ENCODE measurements around the gene AKAP7. TPM values are rescaled to one million over a fixed set of nuclear protein-coding genes. Genes with fewer than 3 reads are reported as not detected.

AKAP7 gene
- total and polyA plus RNA-seq, 7 experiments from 2014 or later: 6.5 to 21.1 (median 16.8) TPM

DNA sequence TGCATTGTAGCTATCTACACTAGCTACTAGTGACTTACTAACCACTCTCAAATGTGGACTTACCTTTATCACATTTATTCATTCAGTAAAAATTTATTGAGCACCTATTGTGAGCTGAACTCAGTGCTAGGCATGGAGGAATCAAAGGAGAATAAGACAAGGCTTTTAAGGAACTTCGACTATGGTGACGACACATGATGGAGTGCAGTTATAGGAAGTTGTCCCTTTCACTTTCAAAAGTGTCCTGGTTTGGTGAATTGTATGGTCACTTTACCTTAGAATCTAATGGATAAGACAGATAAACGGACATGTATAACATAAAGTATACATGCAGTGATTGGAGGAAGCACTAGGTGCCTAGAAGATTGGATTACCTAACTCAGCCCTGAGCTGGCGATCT lies 4.3 kb downstream of the AKAP7 start:
- ATAC-seq (no peak), DNase-seq (no peak)
- H3K27ac ChIP-seq (ENCODE audit: low read depth, low read length): no peak overlapping the region
- H3K4me1 ChIP-seq (ENCODE audit: control insufficient read depth in 2 of 2, insufficient read depth in 2 of 2, low read length in 2 of 2): peaks cover 0 to 7% of the 10 kb centered on the region in 2 donors
- no peaks in the 10 kb centered on the region for H3K9me3 ChIP-seq (ENCODE audit: control insufficient read depth in 2 of 3, low read length in 3 of 3)
- Mint-ChIP-seq H3K27me3 (peaks cover 0 to 2% (median 0%) of the 10 kb centered on the region in 5 donors), H3K4me3 (no peak overlapping the region), H3K27ac (no peak overlapping the region), H3K4me1 (peaks cover 14 to 41% (median 29%) of the 10 kb centered on the region in 7 donors), H3K36me3 (peaks cover 4 to 22% (median 9%) of the 10 kb centered on the region in 5 donors), H3K9me3 (no peaks in the 10 kb centered on the region)
- intact Hi-C loops (cut with micrococcal nuclease): loop anchor here (5.0 kb wide), 2 partner anchors 77 to 143 kb away; partner anchors contain the start of gene EPB41L2 (in 1 of the 2)
- H3K36me3 ChIP-seq (ENCODE audit: control insufficient read depth in 2 of 3, insufficient read depth in 3 of 3, low read length in 3 of 3): no peaks in the 10 kb centered on the region
- ChIA-PET CTCF (no interaction called here), POLR2A (no interaction called here)
- H3K27me3 ChIP-seq (ENCODE audit: control insufficient read depth in 2 of 2, insufficient read depth in 2 of 2, low read length in 2 of 2): no peaks in the 10 kb centered on the region
- H3K4me3 ChIP-seq (ENCODE audit: low read length): no peak overlapping the region

GRCh38 chr6:131143319-131143718 lies 8.1 kb downstream of the AKAP7 start:
- ChIA-PET POLR2A (no interaction called here), CTCF (no interaction called here)
- peaks cover 0 to 36% (median 23%) of the 10 kb centered on the region in 5 donors for H3K36me3 Mint-ChIP-seq
- no peaks in the 10 kb centered on the region for H3K9me3 ChIP-seq (ENCODE audit: control insufficient read depth in 2 of 3, low read length in 3 of 3)
- no peaks in the 10 kb centered on the region for H3K27me3 ChIP-seq (ENCODE audit: control insufficient read depth in 2 of 2, insufficient read depth in 2 of 2, low read length in 2 of 2)
- H3K4me1 ChIP-seq (ENCODE audit: control insufficient read depth in 2 of 2, insufficient read depth in 2 of 2, low read length in 2 of 2): no peaks in the 10 kb centered on the region
- no peak overlapping the region for H3K27ac Mint-ChIP-seq
- H3K9me3 Mint-ChIP-seq: no peaks in the 10 kb centered on the region
- ATAC-seq (no peak), DNase-seq (no peak)
- H3K27ac ChIP-seq (ENCODE audit: low read depth, low read length): no peak overlapping the region
- H3K4me3 Mint-ChIP-seq: no peak overlapping the region
- no peak overlapping the region for H3K4me3 ChIP-seq (ENCODE audit: low read length)
- intact Hi-C loops (cut with micrococcal nuclease): no loop called here
- H3K36me3 ChIP-seq (ENCODE audit: control insufficient read depth in 2 of 3, insufficient read depth in 3 of 3, low read length in 3 of 3): no peaks in the 10 kb centered on the region
- no peaks in the 10 kb centered on the region for H3K27me3 Mint-ChIP-seq
- H3K4me1 Mint-ChIP-seq: peaks cover 0 to 16% (median 10%) of the 10 kb centered on the region in 7 donors

GRCh38 chr6:131146865-131147264 lies 11.6 kb downstream of the AKAP7 start:
- no peak overlapping the region for H3K27ac Mint-ChIP-seq
- ChIA-PET CTCF (no interaction called here), POLR2A (no interaction called here)
- no peaks in the 10 kb centered on the region for H3K27me3 Mint-ChIP-seq
- H3K4me3 Mint-ChIP-seq: no peak overlapping the region
- DNase-seq: no peak
- intact Hi-C loops (cut with micrococcal nuclease): no loop called here
- Histone ChIP-seq H3K27me3 (ENCODE audit: control insufficient read depth in 2 of 2, insufficient read depth in 2 of 2, low read length in 2 of 2) (no peaks in the 10 kb centered on the region), H3K4me3 (ENCODE audit: low read length) (no peak overlapping the region), H3K27ac (ENCODE audit: low read depth, low read length) (no peak overlapping the region), H3K36me3 (ENCODE audit: control insufficient read depth in 2 of 3, insufficient read depth in 3 of 3, low read length in 3 of 3) (no peaks in the 10 kb centered on the region), H3K4me1 (ENCODE audit: control insufficient read depth in 2 of 2, insufficient read depth in 2 of 2, low read length in 2 of 2) (no peaks in the 10 kb centered on the region), H3K9me3 (ENCODE audit: control insufficient read depth in 2 of 3, low read length in 3 of 3) (no peaks in the 10 kb centered on the region)
- H3K4me1 Mint-ChIP-seq: peaks cover 0 to 4% (median 0%) of the 10 kb centered on the region in 7 donors
- ATAC-seq: no peak
- H3K9me3 Mint-ChIP-seq: no peaks in the 10 kb centered on the region
- peaks cover 0 to 30% (median 19%) of the 10 kb centered on the region in 5 donors for H3K36me3 Mint-ChIP-seq

DNA sequence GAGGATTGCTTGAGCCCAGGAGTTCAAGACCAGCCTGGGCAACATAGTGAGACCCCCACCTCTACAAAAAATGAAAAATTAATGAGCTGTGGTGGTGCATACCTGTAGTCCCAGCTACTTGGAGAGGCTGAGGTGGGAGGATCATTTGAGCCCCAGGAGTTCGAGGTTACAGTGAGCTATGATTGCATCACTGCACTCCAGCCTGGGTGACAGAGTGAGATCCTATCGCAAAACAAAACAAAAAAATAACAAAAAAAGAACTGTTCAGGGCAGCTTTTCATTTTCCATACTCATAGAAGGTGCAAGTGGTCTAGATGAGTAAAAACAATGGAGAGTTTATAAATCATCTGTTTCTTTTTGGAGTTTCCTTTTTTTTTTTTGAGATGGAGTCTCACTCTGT lies 21.1 kb downstream of the AKAP7 start:
- no peak overlapping the region for H3K4me3 Mint-ChIP-seq
- H3K27me3 ChIP-seq (ENCODE audit: control insufficient read depth in 2 of 2, insufficient read depth in 2 of 2, low read length in 2 of 2): no peaks in the 10 kb centered on the region
- ChIA-PET POLR2A (interaction anchor here (0.7 kb wide), 1 partner anchor 23 kb away, joined by 3 read pairs; no protein-coding TSS in a partner anchor), CTCF (interaction anchor here (0.7 kb wide), 1 partner anchor 72 kb away, joined by 3 read pairs; no protein-coding TSS in a partner anchor)
- H3K27ac Mint-ChIP-seq: no peak overlapping the region
- H3K27ac ChIP-seq (ENCODE audit: low read depth, low read length): no peak overlapping the region
- peaks cover 0 to 19% (median 2%) of the 10 kb centered on the region in 5 donors for H3K36me3 Mint-ChIP-seq
- H3K4me3 ChIP-seq (ENCODE audit: low read length): no peak overlapping the region
- no peaks in the 10 kb centered on the region for H3K36me3 ChIP-seq (ENCODE audit: control insufficient read depth in 2 of 3, insufficient read depth in 3 of 3, low read length in 3 of 3)
- DNase-seq: no peak
- H3K9me3 Mint-ChIP-seq: no peaks in the 10 kb centered on the region
- no peaks in the 10 kb centered on the region for H3K4me1 ChIP-seq (ENCODE audit: control insufficient read depth in 2 of 2, insufficient read depth in 2 of 2, low read length in 2 of 2)
- ATAC-seq: no peak
- H3K9me3 ChIP-seq (ENCODE audit: control insufficient read depth in 2 of 3, low read length in 3 of 3): no peaks in the 10 kb centered on the region
- intact Hi-C loops (cut with micrococcal nuclease): no loop called here
- H3K4me1 Mint-ChIP-seq: peaks cover 0 to 1% (median 0%) of the 10 kb centered on the region in 7 donors
- no peaks in the 10 kb centered on the region for H3K27me3 Mint-ChIP-seq

DNA sequence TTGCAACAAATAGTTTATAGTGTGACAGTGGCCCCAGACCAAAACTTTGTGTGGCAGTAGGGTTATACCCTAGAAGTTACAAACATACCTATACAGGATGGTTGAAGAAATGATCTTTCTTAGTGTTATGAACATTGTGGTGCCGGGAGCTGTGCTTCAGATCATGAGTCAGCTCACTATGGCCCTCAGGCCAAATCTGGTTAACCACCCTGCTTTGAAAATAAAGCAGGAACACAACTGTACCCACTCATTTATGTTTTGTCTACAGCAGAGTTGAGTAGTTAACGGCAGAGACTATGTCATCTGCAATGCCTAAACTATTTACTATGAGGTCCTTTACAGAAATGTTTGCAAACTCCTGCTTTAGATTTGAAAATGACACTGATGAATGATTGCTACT lies 24.3 kb downstream of the AKAP7 start:
- Histone ChIP-seq H3K27ac (ENCODE audit: low read depth, low read length) (no peak overlapping the region), H3K27me3 (ENCODE audit: control insufficient read depth in 2 of 2, insufficient read depth in 2 of 2, low read length in 2 of 2) (no peaks in the 10 kb centered on the region), H3K4me3 (ENCODE audit: low read length) (no peak overlapping the region), H3K4me1 (ENCODE audit: control insufficient read depth in 2 of 2, insufficient read depth in 2 of 2, low read length in 2 of 2) (no peaks in the 10 kb centered on the region), H3K9me3 (ENCODE audit: control insufficient read depth in 2 of 3, low read length in 3 of 3) (no peaks in the 10 kb centered on the region), H3K36me3 (ENCODE audit: control insufficient read depth in 2 of 3, insufficient read depth in 3 of 3, low read length in 3 of 3) (no peaks in the 10 kb centered on the region)
- ATAC-seq (no peak), DNase-seq (no peak)
- Mint-ChIP-seq H3K27me3 (no peaks in the 10 kb centered on the region), H3K4me1 (no peaks in the 10 kb centered on the region), H3K9me3 (no peaks in the 10 kb centered on the region), H3K4me3 (no peak overlapping the region), H3K27ac (no peak overlapping the region), H3K36me3 (peaks cover 0 to 28% (median 4%) of the 10 kb centered on the region in 5 donors)
- POLR2A ChIA-PET: no interaction called here
- CTCF ChIA-PET: no interaction called here
- intact Hi-C loops (cut with micrococcal nuclease): no loop called here

DNA sequence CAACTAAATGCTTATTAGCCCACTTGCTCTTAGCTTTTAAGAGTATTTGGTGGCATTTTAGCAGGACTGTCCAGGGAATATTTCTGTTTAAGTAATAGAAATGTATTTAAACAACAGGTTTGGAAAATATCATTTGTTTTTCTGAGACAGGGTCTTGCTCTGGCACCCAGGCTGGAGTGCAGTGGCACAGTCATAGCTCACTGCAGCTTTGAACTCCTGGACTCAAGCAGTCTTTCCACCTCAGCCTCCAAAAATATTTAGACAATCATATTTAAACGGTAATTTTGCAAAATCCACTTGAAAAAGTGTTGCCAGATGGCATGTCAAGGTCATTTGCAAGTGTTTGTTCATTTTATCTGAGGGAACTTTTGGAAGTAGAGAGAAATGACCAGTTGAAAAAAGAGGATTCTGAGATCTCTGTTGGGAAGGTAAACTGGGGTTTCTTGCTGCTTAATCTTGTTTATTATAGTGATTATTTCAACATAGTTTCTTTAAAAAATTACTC lies 25.0 kb downstream of the AKAP7 start:
- Mint-ChIP-seq H3K36me3 (peaks cover 0 to 28% (median 4%) of the 10 kb centered on the region in 5 donors), H3K4me3 (no peak overlapping the region)
- intact Hi-C loops (cut with micrococcal nuclease): no loop called here

GRCh38 chr6:131161987-131162386 lies 26.7 kb downstream of the AKAP7 start:
- Mint-ChIP-seq H3K27me3 (no peaks in the 10 kb centered on the region), H3K27ac (no peak overlapping the region), H3K36me3 (peaks cover 0 to 39% (median 12%) of the 10 kb centered on the region in 5 donors), H3K4me1 (no peaks in the 10 kb centered on the region), H3K4me3 (no peak overlapping the region), H3K9me3 (no peaks in the 10 kb centered on the region)
- Histone ChIP-seq H3K36me3 (ENCODE audit: control insufficient read depth in 2 of 3, insufficient read depth in 3 of 3, low read length in 3 of 3) (peaks cover 0 to 5% (median 0%) of the 10 kb centered on the region in 3 experiments), H3K4me3 (ENCODE audit: low read length) (no peak overlapping the region), H3K27ac (ENCODE audit: low read depth, low read length) (no peak overlapping the region), H3K4me1 (ENCODE audit: control insufficient read depth in 2 of 2, insufficient read depth in 2 of 2, low read length in 2 of 2) (no peaks in the 10 kb centered on the region), H3K27me3 (ENCODE audit: control insufficient read depth in 2 of 2, insufficient read depth in 2 of 2, low read length in 2 of 2) (no peaks in the 10 kb centered on the region), H3K9me3 (ENCODE audit: control insufficient read depth in 2 of 3, low read length in 3 of 3) (no peaks in the 10 kb centered on the region)
- DNase-seq (no peak), ATAC-seq (no peak)
- CTCF ChIA-PET: interaction anchor here (0.8 kb wide), 1 partner anchor 277 kb away, joined by 3 read pairs; no protein-coding TSS in a partner anchor
- intact Hi-C loops (cut with micrococcal nuclease): no loop called here
- POLR2A ChIA-PET: interaction anchor here (0.5 to 0.6 kb wide), 2 partner anchors 8 to 159 kb away, joined by 3 read pairs; no protein-coding TSS in a partner anchor

More for the DNA sequence above, 25.0 kb downstream of the AKAP7 start:
- Histone ChIP-seq H3K4me1 (ENCODE audit: control insufficient read depth in 2 of 2, insufficient read depth in 2 of 2, low read length in 2 of 2) (no peaks in the 10 kb centered on the region), H3K27me3 (ENCODE audit: control insufficient read depth in 2 of 2, insufficient read depth in 2 of 2, low read length in 2 of 2) (no peaks in the 10 kb centered on the region), H3K27ac (ENCODE audit: low read depth, low read length) (no peak overlapping the region), H3K4me3 (ENCODE audit: low read length) (no peak overlapping the region), H3K9me3 (ENCODE audit: control insufficient read depth in 2 of 3, low read length in 3 of 3) (no peaks in the 10 kb centered on the region), H3K36me3 (ENCODE audit: control insufficient read depth in 2 of 3, insufficient read depth in 3 of 3, low read length in 3 of 3) (no peaks in the 10 kb centered on the region)
- H3K9me3 Mint-ChIP-seq: no peaks in the 10 kb centered on the region
- POLR2A ChIA-PET: no interaction called here
- ATAC-seq (no peak), DNase-seq (no peak)
- H3K27ac Mint-ChIP-seq: no peak overlapping the region
- H3K4me1 Mint-ChIP-seq: no peaks in the 10 kb centered on the region
- CTCF ChIA-PET: no interaction called here
- H3K27me3 Mint-ChIP-seq: no peaks in the 10 kb centered on the region
